ENCODE results near the gene BPTF.
"Not testable (repeated sequence)": the region's sequence is repeated elsewhere in the genome, so short reads cannot be mapped to it uniquely, and the experiment has no call there.

The BPTF gene

GRCh38 chr17:67974598-67975066 lies 149.3 kb downstream of the BPTF start:
- no peak for DNase-seq

GRCh38 chr17:67976306-67976705 lies 151.0 kb downstream of the BPTF start:
- not testable (repeated sequence) for DNase-seq

- DNase-seq = no peak
These were observed 155.2 kb downstream of the BPTF start for GRCh38 chr17:67980456-67980855.

- not testable (repeated sequence) for DNase-seq
These were observed 155.6 kb downstream of the BPTF start for GRCh38 chr17:67980883-67981282.

- no peak for DNase-seq
These were observed 156.8 kb downstream of the BPTF start for GRCh38 chr17:67982034-67982640.

GRCh38 chr17:67982686-67983382 lies 157.5 kb downstream of the BPTF start:
- no peak for DNase-seq

- no peak for DNase-seq
These were observed 158.0 kb downstream of the BPTF start for GRCh38 chr17:67983383-67983688.

GRCh38 chr17:67990909-67991308 lies 165.6 kb downstream of the BPTF start:
- DNase-seq = no peak

- no peak for DNase-seq
These were observed 167.3 kb downstream of the BPTF start for GRCh38 chr17:67992548-67993152.

GRCh38 chr17:67993153-67993997 lies 168.1 kb downstream of the BPTF start:
- DNase-seq = peak; percentile 57

GRCh38 chr17:67993998-67994361 lies 168.7 kb downstream of the BPTF start:
- DNase-seq = no peak

- DNase-seq = no peak
These were observed 169.7 kb downstream of the BPTF start for GRCh38 chr17:67994817-67995569.

GRCh38 chr17:67995570-67996263 lies 170.4 kb downstream of the BPTF start:
- DNase-seq = no peak

- DNase-seq = not testable (repeated sequence)
These were observed 171.2 kb downstream of the BPTF start, which contains the start of gene C17orf58 for GRCh38 chr17:67996301-67997171. Gene C17orf58, minus strand, starts transcription at chr17:67996469. Its CDS starts 271 bp downstream, at chr17:67996198.

GRCh38 chr17:67998466-67998865 lies 173.2 kb downstream of the BPTF start:
- DNase-seq = no peak

- DNase-seq = no peak
These were observed 174.1 kb downstream of the BPTF start for GRCh38 chr17:67999291-67999911.

- DNase-seq = no peak
These were observed 178.9 kb downstream of the BPTF start for GRCh38 chr17:68004201-68004600.

GRCh38 chr17:68006797-68007196 lies 181.5 kb downstream of the BPTF start:
- DNase-seq = no peak

- no peak for DNase-seq
These were observed 185.9 kb downstream of the BPTF start for GRCh38 chr17:68011199-68011665.

- no peak for DNase-seq
These were observed 188.1 kb downstream of the BPTF start for GRCh38 chr17:68013385-68013784.

All from NCI-H2081 treated with DMSO at 0.1 percent for 48 hours (cell line).